Activated T-helper 1 cell treated with Interleukin-2 at 50 U/mL for 16 hours (primary cell): ENCODE data around the gene DCAKD.

ENCODE experiments used
- DNase-seq: peaks from one replicate; pipeline ENCODE4 v3.0.0-alpha.2; 2020; ENCODE audit warnings: low read depth

Gene DCAKD

DNA sequence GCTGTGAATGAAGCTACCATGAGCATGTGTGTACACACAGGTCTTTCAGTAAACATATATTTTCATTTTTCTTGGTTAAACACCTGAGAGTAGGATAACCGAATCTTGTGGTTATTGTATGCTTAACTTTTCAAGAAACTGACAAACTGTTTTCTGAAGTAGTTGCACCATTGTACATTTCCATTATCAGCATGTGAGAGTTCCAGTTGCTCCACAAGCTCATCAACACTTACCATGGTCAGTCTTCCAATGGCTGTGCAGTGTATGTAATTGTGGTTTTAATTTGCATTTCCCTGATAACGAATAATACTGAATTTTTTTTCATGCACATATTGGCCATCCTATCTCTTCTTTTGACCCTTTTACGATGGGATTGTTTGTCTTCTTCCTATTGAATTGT lies 52.0 kb downstream of the DCAKD start:
- DNase-seq: no peak

- DNase-seq: no peak
Measured at GRCh38 chr17:44998646-44999045, 52.8 kb downstream of the DCAKD start.

DNA sequence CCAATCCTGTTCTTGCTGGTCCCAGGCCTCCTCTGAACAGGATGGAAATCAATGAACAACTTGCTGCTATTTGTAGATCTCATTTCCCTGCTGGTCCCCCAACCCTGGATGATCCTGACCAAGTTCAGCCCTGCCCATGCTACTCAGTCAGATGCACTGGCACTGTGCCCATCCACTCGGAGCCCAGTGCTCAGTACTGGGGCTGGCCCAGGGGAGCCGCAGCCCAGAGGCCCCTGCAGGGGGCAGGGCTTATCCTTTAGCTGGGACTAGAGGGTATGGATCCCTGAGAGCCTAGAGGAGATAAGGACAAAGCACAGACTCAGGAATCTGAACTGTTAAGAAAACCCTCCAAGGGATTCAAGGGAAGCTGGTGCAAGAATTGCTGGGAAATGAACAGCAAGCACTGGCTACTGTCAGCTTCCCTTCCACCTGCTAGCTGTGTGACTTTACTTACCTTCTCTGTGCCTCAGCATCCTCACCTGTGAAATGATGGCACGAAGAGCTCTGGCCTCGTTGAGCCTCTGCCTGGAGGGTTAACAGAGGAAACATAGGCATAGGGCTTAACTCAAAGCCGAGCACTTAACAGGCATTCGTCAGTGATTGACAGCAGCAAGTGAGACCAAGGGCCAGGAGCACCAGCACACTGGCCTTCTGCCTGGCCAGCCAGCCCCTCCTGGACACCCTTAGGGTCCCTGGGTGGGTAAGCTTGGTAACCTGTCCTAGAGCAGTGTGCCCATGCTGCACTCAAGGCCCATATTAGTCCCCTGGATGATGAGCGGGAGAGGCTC lies 53.5 kb downstream of the DCAKD start:
- DNase-seq: no peak

GRCh38 chr17:44996304-44996703 lies 55.1 kb downstream of the DCAKD start:
- DNase-seq: no peak

- no peak for DNase-seq
Measured at GRCh38 chr17:44995436-44996001, 55.9 kb downstream of the DCAKD start.

DNA sequence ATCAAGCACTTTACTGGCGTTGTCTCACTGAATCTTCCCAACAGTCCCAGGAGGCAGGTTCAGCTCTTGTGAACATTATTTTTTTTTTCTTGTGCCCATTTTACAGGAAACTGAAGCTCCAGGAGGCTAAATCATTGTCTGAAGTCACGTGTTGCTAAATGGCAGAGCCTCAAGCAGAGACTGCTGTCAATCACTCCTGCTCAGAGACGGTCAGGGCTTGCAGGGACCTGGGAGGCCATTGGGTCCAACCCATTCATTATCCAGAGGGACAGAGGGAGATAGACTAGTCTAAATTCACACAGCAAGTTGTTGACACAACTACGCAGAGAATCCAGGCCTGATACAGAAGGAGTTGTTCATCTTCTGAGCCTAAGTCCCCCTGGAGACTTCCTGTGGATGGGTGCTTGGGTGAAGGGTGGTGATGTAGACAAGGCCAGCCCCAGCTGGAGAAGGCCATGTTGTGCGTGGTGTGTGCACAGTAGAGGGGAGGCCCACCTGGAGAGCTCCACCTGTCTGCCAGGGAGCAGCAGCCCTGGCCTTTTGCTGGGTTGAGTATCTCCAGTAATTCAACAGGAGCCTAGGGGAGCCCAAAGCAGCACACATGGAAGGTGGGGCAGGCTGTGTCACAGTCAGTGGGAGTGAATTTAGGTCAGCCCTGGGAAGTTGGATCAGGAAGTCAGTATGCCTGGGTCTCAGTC lies 59.0 kb downstream of the DCAKD start:
- DNase-seq: no peak

DNA sequence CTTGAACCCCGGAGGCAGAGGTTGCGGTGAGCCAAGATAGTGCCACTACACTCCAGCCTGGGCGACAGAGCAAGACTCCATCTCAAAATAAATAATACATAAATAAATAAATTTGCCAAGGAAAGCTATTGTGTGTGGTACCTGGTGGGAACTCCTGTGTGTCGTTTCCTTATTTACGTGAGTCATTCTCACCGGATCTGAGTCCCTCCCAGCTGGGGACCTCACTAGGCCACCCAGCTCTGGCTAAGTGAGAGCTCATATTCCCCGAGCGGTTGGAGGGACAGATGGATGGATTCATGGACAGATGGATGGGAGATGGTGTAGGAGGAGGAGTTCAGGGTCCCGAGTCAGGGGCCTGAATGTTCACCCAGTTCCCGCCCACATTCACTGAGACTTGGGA lies 60.4 kb downstream of the DCAKD start:
- no peak for DNase-seq

GRCh38 chr17:44989552-44990138 lies 61.8 kb downstream of the DCAKD start:
- DNase-seq: no peak

GRCh38 chr17:44988044-44988942 lies 63.1 kb downstream of the DCAKD start:
- DNase-seq: no peak

DNA sequence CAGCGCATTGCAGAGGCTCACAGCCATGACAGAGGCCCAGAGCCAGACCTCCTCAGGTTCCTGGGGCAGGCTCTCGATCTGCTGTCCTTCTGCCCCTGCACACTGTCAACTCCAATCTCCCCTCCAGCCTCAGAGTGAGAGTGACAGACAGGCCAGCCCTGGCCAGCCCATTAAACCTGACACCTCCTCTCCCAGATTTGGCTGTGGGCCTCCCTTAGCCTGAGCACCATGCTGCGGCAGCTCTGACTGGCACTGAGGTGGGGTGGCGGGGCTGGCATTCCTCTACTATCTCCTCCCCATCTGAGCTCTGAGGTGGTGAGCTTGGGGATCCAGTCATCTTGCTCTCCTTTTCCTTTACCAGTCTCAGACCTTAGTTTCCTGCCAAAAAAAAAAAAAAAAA lies 67.9 kb downstream of the DCAKD start:
- DNase-seq: no peak

GRCh38 chr17:44982113-44982702 lies 69.2 kb downstream of the DCAKD start:
- DNase-seq: no peak

- DNase-seq: no peak
Measured at GRCh38 chr17:44981221-44981968, 70.0 kb downstream of the DCAKD start.

DNA sequence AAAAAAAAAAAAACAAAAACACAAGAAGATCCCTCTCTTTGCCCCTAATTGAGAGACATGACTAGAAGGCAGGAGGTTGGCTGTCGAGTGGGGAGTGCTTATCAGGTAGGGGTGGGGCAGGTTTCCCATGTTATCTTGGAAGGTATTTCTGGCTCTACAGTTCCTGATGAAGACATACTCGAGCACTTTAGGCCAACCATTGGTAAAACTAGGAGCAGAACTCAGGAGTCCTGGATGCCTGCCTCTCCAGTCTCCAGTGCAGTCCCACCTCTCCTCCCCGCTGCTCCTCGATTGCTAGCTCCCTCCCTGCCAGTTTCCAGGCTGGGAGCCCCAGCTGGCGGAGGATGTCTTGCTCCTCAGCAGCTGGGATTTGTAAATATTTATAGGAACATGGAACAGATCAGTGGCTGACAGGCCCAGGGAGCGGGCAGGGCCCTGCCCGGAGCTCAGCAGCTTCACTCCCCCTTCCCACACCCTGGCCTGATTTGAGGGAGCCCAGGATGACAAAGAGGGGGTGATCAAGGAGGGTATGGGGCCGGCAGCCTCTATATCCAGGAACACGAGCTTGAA lies 71.9 kb downstream of the DCAKD start:
- no peak for DNase-seq

DNA sequence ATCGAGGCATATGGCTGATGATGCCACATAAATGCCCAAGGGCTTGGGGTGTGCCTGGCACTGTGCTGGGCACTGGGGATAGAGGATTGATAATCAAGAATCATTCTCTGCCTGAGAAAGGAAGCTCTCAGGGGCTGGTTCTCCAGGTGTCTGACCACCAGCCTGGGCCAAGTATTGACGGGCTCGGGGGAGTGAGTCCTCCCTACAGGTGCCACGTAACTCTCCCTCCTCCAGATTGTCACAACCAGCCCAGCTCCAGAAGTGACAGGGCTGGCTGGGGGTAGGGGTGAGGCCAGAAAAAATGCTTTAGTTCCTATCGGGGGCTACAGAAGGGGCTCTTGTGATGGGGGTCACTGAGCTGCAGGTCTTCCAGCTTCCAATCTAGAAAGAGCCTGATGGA lies 72.6 kb downstream of the DCAKD start:
- DNase-seq: no peak

GRCh38 chr17:44977814-44978550 lies 73.5 kb downstream of the DCAKD start:
- no peak for DNase-seq

- DNase-seq: no peak
Measured at GRCh38 chr17:44977065-44977464, 74.4 kb downstream of the DCAKD start.

GRCh38 chr17:44976206-44976605 lies 75.2 kb downstream of the DCAKD start:
- no peak for DNase-seq
